Astrocyte (in vitro differentiated cells and primary cell): ENCODE results near the gene TMED4. TPM values are rescaled to one million over a fixed set of nuclear protein-coding genes. Genes with fewer than 3 reads are reported as not detected.

ENCODE experiments used
- DNase-seq: peaks from one replicate; pipeline ENCODE4 v3.0.0-alpha.2; 2010; ENCODE audit warnings: low read depth
- FAIRE-seq: peaks from 2 replicates; lab custom pipeline; 2011; peaks lifted over from hg19 to GRCh38; lab: Jason Lieb, UNC
- H2AFZ ChIP-seq: 2 replicates; pipeline ENCODE4 v1.6.0; 2012; ENCODE audit warnings: low read depth, low read length, inconsistent platforms
- H3K27ac ChIP-seq: 2 replicates; pipeline ENCODE4 v1.5.1; 2011; ENCODE audit warnings: low read depth, low read length, inconsistent platforms
- H3K27me3 ChIP-seq: 2 replicates; pipeline ENCODE4 v1.6.0; 2011; ENCODE audit warnings: low read length, inconsistent platforms; ENCODE audit not compliant: insufficient read depth
- H3K36me3 ChIP-seq: 2 replicates; pipeline ENCODE4 v1.5.1; 2011; ENCODE audit warnings: low read length, inconsistent platforms; ENCODE audit not compliant: insufficient read depth
- H3K4me1 ChIP-seq: 2 replicates; pipeline ENCODE4 v1.5.1; 2011; ENCODE audit warnings: low read length, inconsistent platforms; ENCODE audit not compliant: insufficient read depth
- H3K4me2 ChIP-seq: 2 replicates; pipeline ENCODE4 v1.6.0; 2012; ENCODE audit warnings: low read length, inconsistent platforms
- H3K4me3 ChIP-seq: 2 replicates; pipeline ENCODE4 v1.5.1; 2011; ENCODE audit warnings: low read depth, mild to moderate bottlenecking, low read length, inconsistent platforms; ENCODE audit not compliant: insufficient read depth
- H3K79me2 ChIP-seq: 2 replicates; pipeline ENCODE4 v1.6.0; 2012; ENCODE audit warnings: mild to moderate bottlenecking, low read length, inconsistent platforms; ENCODE audit not compliant: insufficient read depth
- H3K9ac ChIP-seq: 2 replicates; pipeline ENCODE4 v1.6.0; 2012; ENCODE audit warnings: mild to moderate bottlenecking, low read length, inconsistent platforms
- H3K9me3 ChIP-seq: 2 replicates; pipeline ENCODE4 v1.5.1; 2012; ENCODE audit warnings: low read depth, mild to moderate bottlenecking, low read length, inconsistent platforms; ENCODE audit not compliant: insufficient read depth
- H4K20me1 ChIP-seq: 2 replicates; pipeline ENCODE4 v1.6.0; 2012; ENCODE audit warnings: low read length, inconsistent platforms; ENCODE audit not compliant: insufficient read depth
- H3K27ac Mint-ChIP-seq: one replicate; pipeline ENCODE4 v1.8.0; 2021; ENCODE audit warnings: mild to moderate bottlenecking, mixed read lengths; ENCODE audit not compliant: unreplicated experiment
- H3K27me3 Mint-ChIP-seq: one replicate; pipeline ENCODE4 v1.8.0; 2021; ENCODE audit warnings: low read depth, mixed read lengths; ENCODE audit not compliant: unreplicated experiment
- H3K36me3 Mint-ChIP-seq: one replicate; pipeline ENCODE4 v1.8.0; 2021; ENCODE audit warnings: low read depth, mixed read lengths; ENCODE audit not compliant: unreplicated experiment
- H3K4me1 Mint-ChIP-seq: one replicate; pipeline ENCODE4 v1.8.0; 2021; ENCODE audit warnings: low read depth, mixed read lengths; ENCODE audit not compliant: unreplicated experiment
- H3K4me3 Mint-ChIP-seq: one replicate; pipeline ENCODE4 v1.8.0; 2021; ENCODE audit warnings: mild to moderate bottlenecking, moderate library complexity, mixed read lengths; ENCODE audit not compliant: unreplicated experiment
- H3K9me3 Mint-ChIP-seq: one replicate; pipeline ENCODE4 v1.8.0; 2021; ENCODE audit warnings: mild to moderate bottlenecking, mixed read lengths; ENCODE audit not compliant: unreplicated experiment
- CTCF ChIP-seq: IDR thresholded peaks from 2 replicates; pipeline ENCODE4 v1.5.1; 2011; ENCODE audit warnings: low read depth, mild to moderate bottlenecking, inconsistent platforms, low read length, moderate library complexity; ENCODE audit not compliant: insufficient read depth
- EZH2 ChIP-seq: IDR thresholded peaks from 2 replicates; pipeline ENCODE4 v1.6.1; 2012; ENCODE audit warnings: mild to moderate bottlenecking, low read length, inconsistent platforms; ENCODE audit not compliant: insufficient read depth
- total RNA-seq: library from RNA; stranded (reverse); gene quantifications from 2 replicates; pipeline ENCODE4 v1.2.1, GENCODE V29; 2021

TMED4 gene
- total RNA-seq, 1 donor from 2014 or later: 69.2 TPM

GRCh38 chr7:44604941-44605340 lies 22.9 kb upstream of the TMED4 start:
- no peak overlapping the region for H3K27ac ChIP-seq
- TF ChIP-seq CTCF: no peak
- no peak for TF ChIP-seq EZH2
- no peak overlapping the region for H3K27ac Mint-ChIP-seq
- no peaks in the 10 kb centered on the region for H3K36me3 Mint-ChIP-seq
- H3K4me2 ChIP-seq: no peak overlapping the region
- H3K9me3 ChIP-seq: no peaks in the 10 kb centered on the region
- no peak overlapping the region for H2AFZ ChIP-seq
- no peak overlapping the region for H3K4me3 ChIP-seq
- H3K27me3 ChIP-seq: no peaks in the 10 kb centered on the region
- peaks cover 13% of the 10 kb centered on the region for H3K4me1 ChIP-seq
- no peak overlapping the region for H3K9ac ChIP-seq
- DNase-seq (no peak), FAIRE-seq (no peak)
- H4K20me1 ChIP-seq: peaks cover 19% of the 10 kb centered on the region
- peaks cover 31% of the 10 kb centered on the region for H3K79me2 ChIP-seq
- H3K4me1 Mint-ChIP-seq: peaks cover 10% of the 10 kb centered on the region
- no peaks in the 10 kb centered on the region for H3K9me3 Mint-ChIP-seq
- peaks cover 10% of the 10 kb centered on the region for H3K27me3 Mint-ChIP-seq
- H3K36me3 ChIP-seq: no peaks in the 10 kb centered on the region
- H3K4me3 Mint-ChIP-seq: no peak overlapping the region

GRCh38 chr7:44603193-44603592 lies 21.2 kb upstream of the TMED4 start:
- H3K27ac Mint-ChIP-seq: no peak overlapping the region
- FAIRE-seq: no peak

More at GRCh38 chr7:44603193-44603592, 21.2 kb upstream of the TMED4 start:
- H3K27me3 ChIP-seq: no peaks in the 10 kb centered on the region
- no peaks in the 10 kb centered on the region for H3K36me3 ChIP-seq
- Mint-ChIP-seq H3K27me3 (peaks cover 10% of the 10 kb centered on the region), H3K4me1 (peaks cover 3% of the 10 kb centered on the region), H3K4me3 (no peak overlapping the region), H3K36me3 (no peaks in the 10 kb centered on the region), H3K9me3 (no peaks in the 10 kb centered on the region)
- no peak overlapping the region for H3K4me2 ChIP-seq
- no peak overlapping the region for H3K27ac ChIP-seq
- TF ChIP-seq CTCF: no peak
- no peak for TF ChIP-seq EZH2
- peaks cover 13% of the 10 kb centered on the region for H3K79me2 ChIP-seq
- peaks cover 7% of the 10 kb centered on the region for H4K20me1 ChIP-seq
- no peak overlapping the region for H3K9ac ChIP-seq
- no peak for DNase-seq
- H2AFZ ChIP-seq: no peak overlapping the region
- no peaks in the 10 kb centered on the region for H3K9me3 ChIP-seq
- H3K4me3 ChIP-seq: no peak overlapping the region
- H3K4me1 ChIP-seq: peaks cover 6% of the 10 kb centered on the region
